Measurements from ENCODE around the gene C2CD3. TPM values are rescaled to one million over a fixed set of nuclear protein-coding genes. Genes with fewer than 3 reads are reported as not detected.

Gene C2CD3
- total RNA-seq, 1 donor from 2014 or later = 13.8 TPM

GRCh38 chr11:74185695-74186094, 14.9 kb upstream of the C2CD3 start:
- H3K36me3 ChIP-seq = peaks cover 16% of the 10 kb centered on the region
- no peak overlapping the region for H3K4me3 ChIP-seq
- no peak for DNase-seq
- H3K4me1 ChIP-seq = peaks cover 6% of the 10 kb centered on the region
- no peak overlapping the region for H3K27ac ChIP-seq (replicated peaks)
- intact Hi-C loops (cut with micrococcal nuclease) = no loop called here
- peaks cover under 1% of the 10 kb centered on the region for H3K9me3 ChIP-seq (replicated peaks)
- no peak for TF ChIP-seq CTCF (IDR thresholded peaks at IDR 0.05; ENCODE audit: borderline replicate concordance)
- no peaks in the 10 kb centered on the region for H3K27me3 ChIP-seq (ENCODE audit: low read depth)

- Histone ChIP-seq H3K36me3 (peaks cover 12% of the 10 kb centered on the region), H3K4me3 (no peak overlapping the region), H3K4me1 (peaks cover 6% of the 10 kb centered on the region), H3K27me3 (ENCODE audit: low read depth) (no peaks in the 10 kb centered on the region), H3K27ac (replicated peaks) (no peak overlapping the region), H3K9me3 (replicated peaks) (no peaks in the 10 kb centered on the region)
- intact Hi-C loops (cut with micrococcal nuclease) = no loop called here
- no peak for DNase-seq
- TF ChIP-seq CTCF (IDR thresholded peaks at IDR 0.05; ENCODE audit: borderline replicate concordance) = no peak
These were observed 14.5 kb upstream of the C2CD3 start for GRCh38 chr11:74185285-74185684.

- no peak for DNase-seq
- Histone ChIP-seq H3K4me3 (no peak overlapping the region), H3K27ac (replicated peaks) (no peak overlapping the region), H3K27me3 (ENCODE audit: low read depth) (no peaks in the 10 kb centered on the region), H3K9me3 (replicated peaks) (no peaks in the 10 kb centered on the region), H3K4me1 (peaks cover 11% of the 10 kb centered on the region), H3K36me3 (peaks cover 6% of the 10 kb centered on the region)
- intact Hi-C loops (cut with micrococcal nuclease) = no loop called here
- TF ChIP-seq CTCF (IDR thresholded peaks at IDR 0.05; ENCODE audit: borderline replicate concordance) = no peak
These were observed 11.8 kb upstream of the C2CD3 start for GRCh38 chr11:74182635-74183034.

- H3K36me3 ChIP-seq = no peaks in the 10 kb centered on the region
- no peaks in the 10 kb centered on the region for H3K9me3 ChIP-seq (replicated peaks)
- no peak for DNase-seq
- intact Hi-C loops (cut with micrococcal nuclease) = no loop called here
- TF ChIP-seq CTCF (IDR thresholded peaks at IDR 0.05; ENCODE audit: borderline replicate concordance) = no peak
- no peak overlapping the region for H3K27ac ChIP-seq (replicated peaks)
- H3K27me3 ChIP-seq (ENCODE audit: low read depth) = no peaks in the 10 kb centered on the region
- H3K4me3 ChIP-seq = no peak overlapping the region
- H3K4me1 ChIP-seq = peaks cover 6% of the 10 kb centered on the region
These were observed 8.6 kb upstream of the C2CD3 start for GRCh38 chr11:74179234-74180052.

GRCh38 chr11:74175920-74176319, 5.1 kb upstream of the C2CD3 start:
- H3K9me3 ChIP-seq (replicated peaks) = no peaks in the 10 kb centered on the region
- no peak overlapping the region for H3K27ac ChIP-seq (replicated peaks)
- H3K36me3 ChIP-seq = no peaks in the 10 kb centered on the region
- no peaks in the 10 kb centered on the region for H3K27me3 ChIP-seq (ENCODE audit: low read depth)
- H3K4me1 ChIP-seq = peaks cover 36% of the 10 kb centered on the region
- intact Hi-C loops (cut with micrococcal nuclease) = no loop called here
- no peak overlapping the region for H3K4me3 ChIP-seq
- no peak for DNase-seq
- no peak for TF ChIP-seq CTCF (IDR thresholded peaks at IDR 0.05; ENCODE audit: borderline replicate concordance)
